ENCODE measurements around the gene ERRFI1. TPM values are rescaled to one million over a fixed set of nuclear protein-coding genes. Genes with fewer than 3 reads are reported as not detected.

ERRFI1 gene
- total RNA-seq, 2 experiments from 2014 or later: 3.6 TPM

- no peaks in the 10 kb centered on the region for H3K36me3 ChIP-seq (ENCODE audit: insufficient read depth, low read length)
- no peaks in the 10 kb centered on the region for H3K9me3 ChIP-seq (ENCODE audit: control insufficient read depth in 1 of 2, insufficient read depth in 1 of 2, low read length in 2 of 2)
- ATAC-seq (ENCODE audit: poor library complexity) (no peak), DNase-seq (no peak)
- Mint-ChIP-seq H3K27me3 (peaks cover 15% of the 10 kb centered on the region), H3K4me3 (no peak overlapping the region), H3K27ac (no peak overlapping the region), H3K4me1 (ENCODE audit: low read depth) (no peaks in the 10 kb centered on the region), H3K36me3 (ENCODE audit: low read depth) (no peaks in the 10 kb centered on the region), H3K9me3 (no peaks in the 10 kb centered on the region)
- no peaks in the 10 kb centered on the region for H3K27me3 ChIP-seq (ENCODE audit: control insufficient read depth in 1 of 2, insufficient read depth in 2 of 2, low read length in 2 of 2)
- no peak overlapping the region for H3K27ac ChIP-seq (ENCODE audit: low read depth in 1 of 2, low read length in 2 of 2)
- intact Hi-C loops (cut with DNase I, micrococcal nuclease): no loop called here
- H3K4me3 ChIP-seq (ENCODE audit: low read length): no peak overlapping the region
- ChIA-PET CTCF (no interaction called here), POLR2A (interaction anchor here (1.0 kb wide), 1 partner anchor 8 kb away, joined by 4 read pairs; no protein-coding TSS in a partner anchor)
- no peak for TF ChIP-seq CTCF (IDR thresholded peaks at IDR 0.05)
- H3K4me1 ChIP-seq (ENCODE audit: insufficient read depth, low read length): no peaks in the 10 kb centered on the region
Measured at GRCh38 chr1:8063298-8064036, 37.4 kb upstream of the ERRFI1 start.

DNA sequence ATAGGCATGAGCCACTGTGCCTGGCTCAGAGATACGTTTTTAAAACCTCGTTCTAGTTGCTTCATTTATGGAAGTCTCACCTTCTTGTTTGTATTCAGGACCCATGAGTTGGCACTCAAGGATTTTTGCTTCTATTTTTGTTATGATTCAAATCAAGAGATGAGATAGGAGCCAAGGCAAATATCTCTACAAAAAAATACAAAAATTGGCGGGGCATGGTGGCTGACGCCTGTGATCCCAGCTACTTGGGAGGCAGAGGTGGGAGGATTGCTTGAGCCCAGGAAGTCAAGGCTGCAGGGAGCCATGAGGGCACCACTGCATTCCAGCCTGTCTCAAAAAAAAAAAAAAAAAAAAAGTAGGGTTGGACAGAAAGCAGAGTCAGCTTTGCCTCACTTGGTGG is 36.8 kb upstream of the ERRFI1 start:
- H3K27ac ChIP-seq (ENCODE audit: low read depth in 1 of 2, low read length in 2 of 2): no peak overlapping the region
- intact Hi-C loops (cut with DNase I, micrococcal nuclease): no loop called here
- no peaks in the 10 kb centered on the region for H3K4me1 ChIP-seq (ENCODE audit: insufficient read depth, low read length)

DNA sequence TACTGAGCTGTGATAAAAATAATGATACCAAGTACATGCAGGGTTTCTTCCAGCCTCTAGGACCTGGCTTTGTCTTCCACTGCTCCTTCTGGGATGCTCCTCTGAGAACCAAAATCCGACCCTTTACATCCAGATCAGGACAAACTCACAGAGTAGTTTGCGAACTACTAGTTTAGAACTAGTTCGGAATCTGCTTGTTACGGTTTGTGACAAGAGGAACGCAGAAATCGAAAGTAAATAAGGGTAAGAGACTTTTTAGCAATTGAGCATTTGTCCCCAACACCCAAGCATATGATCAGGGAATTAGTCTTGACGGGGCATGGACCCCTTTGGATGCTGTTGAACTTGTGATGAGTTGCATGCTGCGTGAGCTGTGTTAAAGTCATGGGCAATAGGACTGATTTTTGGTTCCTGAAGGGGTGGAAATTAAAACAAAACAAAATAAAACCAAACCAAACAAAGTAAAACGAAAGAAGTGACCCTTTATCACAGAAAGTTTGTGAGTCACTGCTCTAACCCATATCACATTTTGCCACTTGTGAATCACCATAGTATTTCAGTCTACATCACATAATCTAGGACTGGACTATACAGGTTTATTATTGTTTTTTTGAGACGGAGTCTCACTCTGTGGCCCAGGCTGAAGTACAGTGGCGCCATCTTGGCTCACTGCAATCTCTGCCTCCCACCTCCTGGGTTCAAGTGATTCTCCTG is 35.7 kb upstream of the ERRFI1 start:
- no peak overlapping the region for H3K27ac ChIP-seq (ENCODE audit: low read depth in 1 of 2, low read length in 2 of 2)
- peaks cover 15% of the 10 kb centered on the region for H3K27me3 Mint-ChIP-seq
- H3K27me3 ChIP-seq (ENCODE audit: control insufficient read depth in 1 of 2, insufficient read depth in 2 of 2, low read length in 2 of 2): no peaks in the 10 kb centered on the region
- TF ChIP-seq CTCF (IDR thresholded peaks at IDR 0.05): no peak
- no peak overlapping the region for H3K27ac Mint-ChIP-seq
- no peak overlapping the region for H3K4me3 Mint-ChIP-seq
- H3K9me3 ChIP-seq (ENCODE audit: control insufficient read depth in 1 of 2, insufficient read depth in 1 of 2, low read length in 2 of 2): no peaks in the 10 kb centered on the region
- CTCF ChIA-PET: no interaction called here
- intact Hi-C loops (cut with DNase I, micrococcal nuclease): no loop called here
- ATAC-seq (ENCODE audit: poor library complexity): no peak
- no peak for DNase-seq
- H3K4me3 ChIP-seq (ENCODE audit: low read length): no peak overlapping the region
- no peaks in the 10 kb centered on the region for H3K36me3 ChIP-seq (ENCODE audit: insufficient read depth, low read length)
- no peaks in the 10 kb centered on the region for H3K4me1 Mint-ChIP-seq (ENCODE audit: low read depth)
- H3K4me1 ChIP-seq (ENCODE audit: insufficient read depth, low read length): no peaks in the 10 kb centered on the region
- no peaks in the 10 kb centered on the region for H3K9me3 Mint-ChIP-seq
- POLR2A ChIA-PET: no interaction called here
- no peaks in the 10 kb centered on the region for H3K36me3 Mint-ChIP-seq (ENCODE audit: low read depth)

More for the DNA sequence above, 36.8 kb upstream of the ERRFI1 start:
- ATAC-seq (ENCODE audit: poor library complexity) (no peak), DNase-seq (no peak)
- Mint-ChIP-seq H3K27ac (no peak overlapping the region), H3K27me3 (peaks cover 15% of the 10 kb centered on the region), H3K4me1 (ENCODE audit: low read depth) (no peaks in the 10 kb centered on the region), H3K4me3 (no peak overlapping the region), H3K36me3 (ENCODE audit: low read depth) (no peaks in the 10 kb centered on the region), H3K9me3 (no peaks in the 10 kb centered on the region)
- TF ChIP-seq CTCF (IDR thresholded peaks at IDR 0.05): no peak
- ChIA-PET CTCF (no interaction called here), POLR2A (no interaction called here)
- Histone ChIP-seq H3K36me3 (ENCODE audit: insufficient read depth, low read length) (no peaks in the 10 kb centered on the region), H3K9me3 (ENCODE audit: control insufficient read depth in 1 of 2, insufficient read depth in 1 of 2, low read length in 2 of 2) (no peaks in the 10 kb centered on the region), H3K4me3 (ENCODE audit: low read length) (no peak overlapping the region), H3K27me3 (ENCODE audit: control insufficient read depth in 1 of 2, insufficient read depth in 2 of 2, low read length in 2 of 2) (no peaks in the 10 kb centered on the region)

Measured in CD4-positive, alpha-beta T cell (primary cell).